K562 (cell line): ENCODE results near the gene HOXB8. TPM values are rescaled to one million over a fixed set of nuclear protein-coding genes. Genes with fewer than 3 reads are reported as not detected.

Experiments
- ATAC-seq: fragments of 200-7000 bp; cut with Tn5 transposase; 3 replicates; pipeline ENCODE4 v1.9.1; 2020; ENCODE audit warnings: moderate library complexity
- BruUV-seq: library from RNA; stranded (reverse); fragments of 400-500 nt; replicated peaks from 2 replicates; lab custom pipeline; 2021; lab: Mats Ljungman, UMichigan
- CTCF ChIA-PET: fragments of 300-600 bp; formaldehyde crosslinking; extraction: SDS; loops from one replicate; lab custom pipeline; 2021; ENCODE audit warnings: low intra/inter-chr PET ratio; lab: Yijun Ruan, JAX
- POLR2A ChIA-PET: fragments of 300-600, 350-650 bp; sonication (Branson Sonifier 250); formaldehyde crosslinking; extraction: SDS; loops from one replicate; lab custom pipeline; 2021; ENCODE audit warnings: antibody characterized with exemption, inconsistent platforms; lab: Yijun Ruan, JAX
- DNase-seq, 4 experiments: peaks; one replicate each; pipeline versions ENCODE4 v3.0.0 to v3.0.0-alpha.2; 2011 to 2018; ENCODE audit warnings: low spot score in 3 of 4, mixed read lengths in 3 of 4; ENCODE audit errors: extremely low read depth in 1 of 4
- FAIRE-seq: peaks from 2 replicates; lab custom pipeline; 2011; peaks lifted over from hg19 to GRCh38; lab: Jason Lieb, UNC
- H2AFZ ChIP-seq: 2 replicates; pipeline ENCODE4 v1.6.0; 2011; ENCODE audit warnings: low read depth, low read length, control low read depth, inconsistent platforms
- H3K27ac ChIP-seq: fragments of 200-600 bp; 3 replicates; pipeline ENCODE4 v1.8.0; 2011; ENCODE audit warnings: low read depth, mild to moderate bottlenecking, control low read depth, inconsistent platforms, low read length, moderate library complexity, mixed read lengths; ENCODE audit errors: extremely low read depth
- H3K27me3 ChIP-seq, 2 experiments: fragments of 300-600 bp in 1 of 2; 2 replicates in 1 of 2; 3 replicates in 1 of 2; pipeline versions ENCODE4 v1.6.0 to v1.8.0; 2011; ENCODE audit warnings: inconsistent platforms in 2 of 2, low read length in 2 of 2, mild to moderate bottlenecking in 1 of 2, mixed read lengths in 1 of 2, moderate library complexity in 1 of 2; ENCODE audit not compliant: control insufficient read depth in 2 of 2, insufficient read depth in 2 of 2
- H3K36me3 ChIP-seq: fragments of 300-600 bp; 3 replicates; pipeline ENCODE4 v1.8.0; 2011; ENCODE audit warnings: mild to moderate bottlenecking, low read length, inconsistent platforms; ENCODE audit not compliant: control insufficient read depth, insufficient read depth
- H3K4me1 ChIP-seq, 2 experiments: fragments of 200-600 bp in 1 of 2; replicated peaks in 1 of 2; 2 replicates in 1 of 2; 3 replicates in 1 of 2; pipeline versions ENCODE4 v1.5.1 to v1.8.0; 2011; ENCODE audit warnings: inconsistent platforms in 2 of 2, low read length in 2 of 2, mild to moderate bottlenecking in 1 of 2, mixed read lengths in 1 of 2, moderate library complexity in 1 of 2; ENCODE audit not compliant: control insufficient read depth in 2 of 2, insufficient read depth in 2 of 2
- H3K4me2 ChIP-seq: 2 replicates; pipeline ENCODE4 v1.6.1; 2011; ENCODE audit warnings: low read length, control low read depth, inconsistent platforms, mixed read lengths; ENCODE audit not compliant: insufficient read depth
- H3K4me3 ChIP-seq: fragments of 200-600 bp; sonication (generic), shearing (Covaris generic); 2 replicates; pipeline ENCODE4 v1.5.1; 2016; ENCODE audit warnings: control low read depth, inconsistent platforms
- H3K79me2 ChIP-seq: fragments of 200-600 bp; 3 replicates; pipeline ENCODE4 v1.8.0; 2011; ENCODE audit warnings: low read length, inconsistent platforms; ENCODE audit not compliant: control insufficient read depth, insufficient read depth
- H3K9ac ChIP-seq, 2 experiments: 2 replicates each; pipeline versions ENCODE4 v1.6.0 to v1.6.1; 2011; ENCODE audit warnings: low read depth in 2 of 2, low read length in 2 of 2, control low read depth in 1 of 2, inconsistent platforms in 1 of 2, mild to moderate bottlenecking in 1 of 2, mixed read lengths in 1 of 2; ENCODE audit not compliant: insufficient read depth in 1 of 2
- H3K9me1 ChIP-seq: one replicate; pipeline ENCODE4 v1.6.0; 2011; ENCODE audit warnings: inconsistent platforms, mild to moderate bottlenecking, low read length, moderate library complexity; ENCODE audit not compliant: control insufficient read depth, insufficient read depth
- H3K9me3 ChIP-seq: replicated peaks from 2 replicates; pipeline ENCODE4 v1.5.1; 2011; ENCODE audit warnings: low read depth, low read length, inconsistent platforms; ENCODE audit not compliant: control insufficient read depth, insufficient read depth
- H4K20me1 ChIP-seq: replicated peaks from 2 replicates; pipeline ENCODE4 v1.6.1; 2011; ENCODE audit warnings: low read length, inconsistent platforms, mixed read lengths; ENCODE audit not compliant: control insufficient read depth, insufficient read depth
- BRD9 ChIP-seq: fragments of 450-650 bp; IDR thresholded peaks from 2 replicates; pipeline ENCODE4 v1.6.1; 2018; ENCODE audit warnings: low read depth; ENCODE audit not compliant: partially characterized antibody
- GABPB2 ChIP-seq: fragments of 250-450 bp; sonication (Bioruptor Pico); conservative IDR thresholded peaks from 2 replicates; pipeline ENCODE4 v1.5.1; 2021; ENCODE audit warnings: mild to moderate bottlenecking
- GMEB1 ChIP-seq: fragments of 250-450 bp; sonication (Bioruptor Pico); IDR thresholded peaks from 2 replicates; pipeline ENCODE4 v1.4.0; 2020; ENCODE audit warnings: mild to moderate bottlenecking
- HMGN3 ChIP-seq: IDR thresholded peaks from 2 replicates; pipeline ENCODE4 v1.6.1; 2011; ENCODE audit warnings: borderline replicate concordance, low read depth, mild to moderate bottlenecking, mixed read lengths, low read length; ENCODE audit not compliant: insufficient read length; ENCODE audit errors: extremely low read depth
- L3MBTL2 ChIP-seq: fragments of 450-650 bp; IDR thresholded peaks from 2 replicates; pipeline ENCODE4 v1.6.1; 2016; ENCODE audit warnings: mild to moderate bottlenecking, moderate library complexity
- RCOR1 ChIP-seq, 2 experiments: IDR thresholded peaks; 2 replicates each; pipeline ENCODE4 v1.6.1; 2012; ENCODE audit warnings: low read depth in 2 of 2, low read length in 2 of 2, borderline replicate concordance in 1 of 2, improper control_type of control experiment in 1 of 2
- SAFB2 ChIP-seq: fragments of 200-400 bp; formaldehyde crosslinking; IDR thresholded peaks from 2 replicates; pipeline ENCODE4 v1.6.1; 2018; ENCODE audit warnings: borderline replicate concordance, low read length, low read depth, moderate library complexity; ENCODE audit not compliant: severe bottlenecking
- SMARCA4 ChIP-seq: fragments of 450-650 bp; IDR thresholded peaks from 2 replicates; pipeline ENCODE4 v1.6.1; 2016
- TAF9B ChIP-seq: fragments of 450-650 bp; IDR thresholded peaks from 2 replicates; pipeline ENCODE4 v1.6.1; 2018; ENCODE audit warnings: mild to moderate bottlenecking; ENCODE audit not compliant: partially characterized antibody
- TEAD1 ChIP-seq, 2 experiments: fragments of 450-650 bp in 1 of 2; sonication (generic) in 1 of 2; formaldehyde crosslinking; IDR thresholded peaks; 2 replicates each; pipeline versions ENCODE4 v1.4.0 to v1.8.0; 2020 to 2022; ENCODE audit warnings: mild to moderate bottlenecking in 2 of 2, missing genetic modification reagents in 1 of 2
- ZBTB2 ChIP-seq: fragments of 450-650 bp; IDR thresholded peaks from 2 replicates; pipeline ENCODE4 v1.6.1; 2016; ENCODE audit warnings: antibody characterized with exemption
- ZFPM2 ChIP-seq: fragments of 250-450 bp; sonication (Bioruptor Pico); IDR thresholded peaks from 2 replicates; pipeline ENCODE4 v1.5.1; 2022; ENCODE audit warnings: mild to moderate bottlenecking
- ZNF140 ChIP-seq: fragments of 250-450 bp; sonication (Bioruptor Pico); IDR thresholded peaks from 2 replicates; pipeline ENCODE4 v1.8.0; 2021; ENCODE audit warnings: moderate library complexity, mild to moderate bottlenecking, inconsistent platforms
- ZNF584 ChIP-seq: fragments of 200-800 bp; sonication (Bioruptor generic); IDR thresholded peaks from 2 replicates; pipeline ENCODE4 v1.6.1; 2016; ENCODE audit warnings: low read depth, mild to moderate bottlenecking, missing genetic modification characterization, missing compliant biosample characterization
- ZNF740 ChIP-seq, 3 experiments: fragments of 200-800 bp in 1 of 3; sonication (Bioruptor generic) in 1 of 3; sonication (generic) in 1 of 3; formaldehyde crosslinking in 1 of 3; IDR thresholded peaks; 2 replicates each; pipeline versions ENCODE4 v1.6.1 to v1.8.0; 2016 to 2022; ENCODE audit warnings: mild to moderate bottlenecking in 2 of 3, missing compliant biosample characterization in 2 of 3, missing genetic modification characterization in 2 of 3, missing genetic modification reagents in 1 of 3
- ZNF75A ChIP-seq: fragments of 450-650 bp; formaldehyde crosslinking; IDR thresholded peaks from 2 replicates; pipeline ENCODE4 v1.4.0; 2020; ENCODE audit warnings: mild to moderate bottlenecking
- WGBS: fragments of 100-300 bp; shearing (Covaris generic); methylation state at CpG from one replicate; pipeline ENCODE4 v1.1.6; 2016; ENCODE audit warnings: low coverage, mixed read lengths; ENCODE audit not compliant: insufficient coverage; ENCODE audit errors: missing lambda C conversion rate; 5-methylcytosine and 5-hydroxymethylcytosine counted together
- in situ Hi-C: fragments of 300-500 bp; cut with MboI; formaldehyde crosslinking; loops from 4 replicates; pipeline ENCODE4 v1.15.0; 2018; ENCODE audit warnings: inconsistent platforms, mixed read lengths
- intact Hi-C: fragments of 100-400 bp; cut with micrococcal nuclease; formaldehyde crosslinking; loops from 2 replicates; pipeline ENCODE4 v1.14.2; 2022
- polyA plus RNA-seq, 8 experiments: library from polyadenylated mRNA; depleted of rRNA in 4 of 8; stranded (reverse) in 5 of 8; unstranded in 3 of 8; fragments of >200 nt; fragmentation: Nextera tagmentation in 2 of 8; fragmentation: Illumina TruSeq in 1 of 8; extraction: Ambion mirVana in 2 of 8; extraction: Trizol in 1 of 8; gene quantifications; 2 replicates each; pipeline versions ENCODE4 v1.2.1 to v1.2.3, GENCODE V29; 2011 to 2014; ENCODE audit warnings: inconsistent platforms in 1 of 8, missing spikeins in 1 of 8
- total RNA-seq, 7 experiments: library from RNA; depleted of rRNA in 6 of 7; stranded (reverse); fragments of >200 nt in 6 of 7; fragmentation: Illumina TruSeq in 2 of 7; extraction: Trizol in 2 of 7; gene quantifications; 2 replicates each; pipeline versions ENCODE4 v1.2.1 to v1.2.3, GENCODE V29; 2011 to 2021; ENCODE audit warnings: low replicate concordance in 1 of 7

Gene HOXB8
- total and polyA plus RNA-seq, 9 of the 15 experiments (the other 6 are each of a cell fraction or from before 2014, with no cell fraction given), result 0.52 to 23.8 (median 3.6) TPM

- Histone ChIP-seq H3K4me1 (peaks cover 38 to 58% of the 10 kb centered on the region in 2 experiments), H3K4me2 (peak within 1 kb of the TSS; percentile 99), H3K9me1 (no peaks in the 10 kb centered on the region), H3K36me3 (peaks cover 33% of the 10 kb centered on the region), H3K27me3 (no peaks in the 10 kb centered on the region), H3K4me3 (peak within 1 kb of the TSS; percentile 97), H3K79me2 (peaks cover 93% of the 10 kb centered on the region), H4K20me1 (peaks cover 33% of the 10 kb centered on the region), H3K9ac (peak within 1 kb of the TSS; percentile 99 to 100), H3K9me3 (no peaks in the 10 kb centered on the region), H3K27ac (peak within 1 kb of the TSS; percentile 99), H2AFZ (peak within 1 kb of the TSS; percentile 73; the same call in 1 of the 2 replicates)
- intact Hi-C loops (loop anchor here (2.0 to 5.0 kb wide), 2 partner anchors 80 to 371 kb away; partner anchors contain the start of gene IGF2BP1), in situ Hi-C loops (loop anchor here (10.0 kb wide), 1 partner anchor 592 kb away; the partner anchor contains the start of gene COPZ2)
- FAIRE-seq, result peak; percentile 92
- POLR2A ChIA-PET, result interaction anchor here (0.5 to 4.0 kb wide), 19 partner anchors 8 to 580 kb away, joined by 3 to 43 read pairs (median 3); partner anchors contain the start of genes HOXB3 and HOXB8
- TSS peak; percentile 82 for BruUV-seq
- peak; percentile 75 for ATAC-seq
- WGBS, result under 1% methylated on average over 35 of the region's 50 CpGs
- CTCF ChIA-PET, result interaction anchor here (0.7 kb wide), 1 partner anchor 69 kb away, joined by 3 read pairs; no protein-coding TSS in a partner anchor
- DNase-seq, result peak; percentile 91 to 99 (median 94)
- peak; percentile 70 to 92; a peak in 3 of 4 replicates for TF ChIP-seq RCOR1 (IDR thresholded peaks at IDR 0.05; ENCODE audit: borderline replicate concordance in 1 of 2, low read depth in 2 of 2, low read length in 2 of 2)
- TF ChIP-seq ZNF140 (CRISPR knock-in tag), result no peak
- TF ChIP-seq TAF9B, result peak; percentile 94
- no peak; the same call in 1 of the 2 replicates for TF ChIP-seq GMEB1 (CRISPR knock-in tag)
- peak; percentile 86 for TF ChIP-seq ZNF740 (CRISPR knock-in tag; IDR thresholded peaks at IDR 0.05)
- peak in 1 of 2 experiments; percentile 87; a peak in 2 of 4 replicates for TF ChIP-seq ZNF740 (tag; IDR thresholded peaks at IDR 0.05)
- TF ChIP-seq HMGN3, result peak; percentile 98
- no peak for TF ChIP-seq GABPB2 (CRISPR knock-in tag)
- TF ChIP-seq TEAD1 (CRISPR knock-in tag; IDR thresholded peaks at IDR 0.05), result peak; percentile 48 to 63; a peak in 2 of 4 replicates
- TF ChIP-seq ZNF75A, result no peak
- no peak for TF ChIP-seq ZFPM2 (CRISPR knock-in tag)
- TF ChIP-seq SMARCA4, result peak; percentile 64; the same call in 1 of the 2 replicates
- TF ChIP-seq SAFB2, result no peak
- TF ChIP-seq L3MBTL2, result no peak
- TF ChIP-seq ZBTB2, result peak; percentile 83
- no peak for TF ChIP-seq BRD9
- TF ChIP-seq ZNF584 (CRISPR knock-in tag), result no peak
Observed at GRCh38 chr17:48626245-48627117, 11.4 kb upstream of the HOXB8 start, which contains the start of gene HOXB9. HOXB9 (minus strand) TSS chr17:48626358; CDS start chr17:48626269, 89 bp downstream.
